ENCODE data around the gene IZUMO1. TPM values are rescaled to one million over a fixed set of nuclear protein-coding genes. Genes with fewer than 3 reads are reported as not detected.

Gene IZUMO1
- total RNA-seq, 2 experiments from 2014 or later = not detected

Other genes with a start within 250 kb of the IZUMO1 start
- gene LMTK3, start 235.1 kb downstream of the IZUMO1 start, total RNA-seq = 1 to 10 TPM; 2.3 to 2.6 TPM
- not detected for gene SULT2B1, start 194.7 kb downstream of the IZUMO1 start, total RNA-seq
- gene SPACA4, start 140.2 kb downstream of the IZUMO1 start, total RNA-seq = not detected
- 1 to 10 TPM; 2.0 TPM for gene FAM83E, start 131.8 kb downstream of the IZUMO1 start, total RNA-seq
- 1,000 to 10,000 TPM; 2,373 to 2,473 TPM for gene RPL18, start 127.7 kb downstream of the IZUMO1 start, total RNA-seq
- 10 to 100 TPM; 20.1 to 20.6 TPM for gene SPHK2, start 127.4 kb downstream of the IZUMO1 start, total RNA-seq
- 1 to 10 TPM; 7.8 to 9.7 TPM for gene DBP, start 109.5 kb downstream of the IZUMO1 start, total RNA-seq
- gene CA11, start 100.7 kb downstream of the IZUMO1 start, total RNA-seq = 10 to 100 TPM; 12.0 to 14.9 TPM
- under 1 TPM in 1 of 2 experiments, not detected in 1; 0.17 TPM for gene NTN5, start 73.9 kb downstream of the IZUMO1 start, total RNA-seq
- not detected for gene FUT2, start 50.9 kb downstream of the IZUMO1 start, total RNA-seq
- under 1 TPM; 0.44 to 0.57 TPM for gene MAMSTR, start 27.2 kb downstream of the IZUMO1 start, total RNA-seq
- gene RASIP1, start 6.3 kb downstream of the IZUMO1 start, total RNA-seq = under 1 TPM in 1 of 2 experiments, not detected in 1; 0.17 TPM
- gene FUT1, start 5.7 kb upstream of the IZUMO1 start, total RNA-seq = under 1 TPM; 0.07 to 0.12 TPM
- not detected for gene FGF21, start 8.6 kb upstream of the IZUMO1 start, total RNA-seq
- gene BCAT2, start 64.1 kb upstream of the IZUMO1 start, total RNA-seq = 10 to 100 TPM; 66.4 to 66.8 TPM
- gene HSD17B14, start 89.6 kb upstream of the IZUMO1 start, total RNA-seq = under 1 TPM in 1 of 2 experiments, not detected in 1; 0.50 TPM
- 1 to 10 TPM; 8.3 to 8.8 TPM for gene PLEKHA4, start 121.7 kb upstream of the IZUMO1 start, total RNA-seq
- 10 to 100 TPM; 96.5 to 97.4 TPM for gene PPP1R15A, start 125.5 kb upstream of the IZUMO1 start, total RNA-seq
- under 1 TPM; 0.54 to 0.81 TPM for gene TULP2, start 151.8 kb upstream of the IZUMO1 start, total RNA-seq
- 100 to 1,000 TPM; 172 to 182 TPM for gene NUCB1, start 153.4 kb upstream of the IZUMO1 start, total RNA-seq
- 1 to 10 TPM; 4.2 to 4.5 TPM for gene DHDH, start 186.8 kb upstream of the IZUMO1 start, total RNA-seq
- gene BAX, start 208.0 kb upstream of the IZUMO1 start, total RNA-seq = 100 to 1,000 TPM; 267 to 302 TPM
- 1,000 to 10,000 TPM; 1,093 to 1,120 TPM for gene FTL, start 218.4 kb upstream of the IZUMO1 start, total RNA-seq
- gene GYS1, start 246.4 kb upstream of the IZUMO1 start, total RNA-seq = 10 to 100 TPM; 29.6 to 31.2 TPM
- gene RUVBL2, start 247.0 kb upstream of the IZUMO1 start, total RNA-seq = 100 to 1,000 TPM; 119 to 126 TPM

Measured in activated naive CD4-positive, alpha-beta T cell treated with anti-CD3 and anti-CD28 coated beads for 36 hours (primary cell).